DND-41 (cell line): ENCODE results near the gene GSTM5.
"Not testable (repeated sequence)": the region's sequence is repeated elsewhere in the genome, so short reads cannot be mapped to it uniquely, and the experiment has no call there.

ENCODE experiments used
- ATAC-seq: fragments of 200-7000 bp; cut with Tn5 transposase; 3 replicates; pipeline ENCODE4 v1.9.1; 2021; ENCODE audit warnings: low read depth; ENCODE audit not compliant: insufficient read depth
- DNase-seq: peaks from one replicate; pipeline ENCODE4 v3.0.0-alpha.2; 2020
- H2AFZ ChIP-seq: 2 replicates; pipeline ENCODE4 v1.6.0; 2012; ENCODE audit warnings: low read depth, low read length
- H3K27ac ChIP-seq: 2 replicates; pipeline ENCODE4 v1.5.1; 2012; ENCODE audit warnings: low read length, inconsistent platforms
- H3K27me3 ChIP-seq: fragments of 200-600 bp; sonication (generic); 2 replicates; pipeline ENCODE4 v1.6.0; 2012; ENCODE audit warnings: low read length, mild to moderate bottlenecking, inconsistent platforms; ENCODE audit not compliant: insufficient read depth, poor library complexity
- H3K36me3 ChIP-seq: 2 replicates; pipeline ENCODE4 v1.5.1; 2012; ENCODE audit warnings: low read length, inconsistent platforms; ENCODE audit not compliant: insufficient read depth
- H3K4me1 ChIP-seq: 2 replicates; pipeline ENCODE4 v1.5.1; 2012; ENCODE audit warnings: mild to moderate bottlenecking, low read length; ENCODE audit not compliant: insufficient read depth
- H3K4me2 ChIP-seq: 2 replicates; pipeline ENCODE4 v1.6.0; 2012; ENCODE audit warnings: mild to moderate bottlenecking, moderate library complexity, low read length, inconsistent platforms; ENCODE audit not compliant: insufficient read depth
- H3K4me3 ChIP-seq, 2 experiments: fragments of 200-600 bp in 1 of 2; shearing (Covaris generic) in 1 of 2; 2 replicates each; pipeline ENCODE4 v1.5.1; 2012 to 2016; ENCODE audit warnings: inconsistent platforms in 2 of 2, low read length in 2 of 2, mild to moderate bottlenecking in 2 of 2, low read depth in 1 of 2, moderate library complexity in 1 of 2
- H3K79me2 ChIP-seq: 2 replicates; pipeline ENCODE4 v1.6.0; 2012; ENCODE audit warnings: low read length, inconsistent platforms; ENCODE audit not compliant: insufficient read depth
- H3K9ac ChIP-seq: 2 replicates; pipeline ENCODE4 v1.6.0; 2012; ENCODE audit warnings: low read depth, mild to moderate bottlenecking, inconsistent platforms, low read length, moderate library complexity
- H3K9me3 ChIP-seq: 2 replicates; pipeline ENCODE4 v1.5.1; 2012; ENCODE audit warnings: low read length, moderate library complexity, mild to moderate bottlenecking, inconsistent platforms; ENCODE audit not compliant: insufficient read depth, severe bottlenecking
- H4K20me1 ChIP-seq: 2 replicates; pipeline ENCODE4 v1.6.0; 2012; ENCODE audit warnings: low read length; ENCODE audit not compliant: insufficient read depth
- CTCF ChIP-seq: IDR thresholded peaks from 2 replicates; pipeline ENCODE4 v1.5.1; 2012; ENCODE audit warnings: borderline replicate concordance, low read length, moderate library complexity, mild to moderate bottlenecking; ENCODE audit not compliant: poor library complexity, severe bottlenecking; ENCODE audit errors: extremely low read depth
- EZH2 ChIP-seq: IDR thresholded peaks from 3 replicates; pipeline ENCODE4 v1.6.1; 2012; ENCODE audit warnings: borderline replicate concordance, low read depth, mild to moderate bottlenecking, moderate library complexity, low read length, inconsistent platforms; ENCODE audit not compliant: severe bottlenecking

GSTM5 gene

GRCh38 chr1:109687641-109688499 is 24.2 kb upstream of the GSTM5 start, which contains the start of gene GSTM1:
GSTM1 (plus strand) TSS chr1:109687817; CDS start chr1:109687874, 57 bp downstream.
- Histone ChIP-seq H3K4me1 (no peaks in the 10 kb centered on the region), H4K20me1 (no peaks in the 10 kb centered on the region), H3K4me2 (no peak within 1 kb of the TSS), H3K27me3 (no peaks in the 10 kb centered on the region), H2AFZ (no peak within 1 kb of the TSS), H3K9me3 (no peaks in the 10 kb centered on the region), H3K4me3 (no peak within 1 kb of the TSS), H3K79me2 (no peaks in the 10 kb centered on the region), H3K27ac (no peak within 1 kb of the TSS), H3K9ac (no peak within 1 kb of the TSS), H3K36me3 (no peaks in the 10 kb centered on the region)
- ATAC-seq (no peak), DNase-seq (no peak)
- TF ChIP-seq CTCF = no peak
- TF ChIP-seq EZH2 = no peak

GRCh38 chr1:109689844-109690405 is 22.1 kb upstream of the GSTM5 start:
- no peaks in the 10 kb centered on the region for H3K36me3 ChIP-seq
- TF ChIP-seq CTCF (no peak), EZH2 (no peak)
- H3K4me1 ChIP-seq = no peaks in the 10 kb centered on the region
- DNase-seq = no peak
- no peak overlapping the region for H3K4me2 ChIP-seq
- H3K27ac ChIP-seq = no peak overlapping the region
- H4K20me1 ChIP-seq = no peaks in the 10 kb centered on the region
- H2AFZ ChIP-seq = no peak overlapping the region
- no peaks in the 10 kb centered on the region for H3K9me3 ChIP-seq
- H3K79me2 ChIP-seq = no peaks in the 10 kb centered on the region
- no peak overlapping the region for H3K4me3 ChIP-seq
- H3K27me3 ChIP-seq = no peaks in the 10 kb centered on the region
- ATAC-seq = no peak
- H3K9ac ChIP-seq = no peak overlapping the region

GRCh38 chr1:109691759-109692158 is 20.3 kb upstream of the GSTM5 start:
- Histone ChIP-seq H3K79me2 (no peaks in the 10 kb centered on the region), H3K4me3 (no peak overlapping the region), H3K4me2 (no peak overlapping the region), H3K36me3 (no peaks in the 10 kb centered on the region), H3K27ac (no peak overlapping the region), H3K27me3 (no peaks in the 10 kb centered on the region), H3K4me1 (no peaks in the 10 kb centered on the region), H2AFZ (no peak overlapping the region), H4K20me1 (no peaks in the 10 kb centered on the region), H3K9ac (no peak overlapping the region), H3K9me3 (no peaks in the 10 kb centered on the region)
- TF ChIP-seq EZH2 = no peak
- no peak for TF ChIP-seq CTCF
- DNase-seq = no peak
- ATAC-seq = no peak

- not testable (repeated sequence) for H3K36me3 ChIP-seq, H3K79me2 ChIP-seq, H3K27ac ChIP-seq, H4K20me1 ChIP-seq, H3K9ac ChIP-seq, H3K27me3 ChIP-seq, ATAC-seq, DNase-seq, H3K4me3 ChIP-seq, H3K4me1 ChIP-seq, H3K9me3 ChIP-seq, H3K4me2 ChIP-seq, H2AFZ ChIP-seq
Measured at GRCh38 chr1:109694400-109694799, 17.7 kb upstream of the GSTM5 start.

GRCh38 chr1:109695138-109695537 is 16.9 kb upstream of the GSTM5 start:
- not testable (repeated sequence) for H3K79me2 ChIP-seq, DNase-seq, H3K27me3 ChIP-seq, H4K20me1 ChIP-seq, H2AFZ ChIP-seq, H3K9ac ChIP-seq, H3K27ac ChIP-seq, H3K36me3 ChIP-seq, H3K4me1 ChIP-seq, ATAC-seq, H3K9me3 ChIP-seq, H3K4me3 ChIP-seq, H3K4me2 ChIP-seq
